Measurements from ENCODE around the gene PPP2R2B. TPM values are rescaled to one million over a fixed set of nuclear protein-coding genes. Genes with fewer than 3 reads are reported as not detected.
A peak's percentile ranks its signal among the peaks of the same experiment; 100 is the strongest.

Gene PPP2R2B
- total RNA-seq, 2 experiments from 2014 or later: 5.3 to 8.7 TPM

GRCh38 chr5:146894753-146895521, 16.4 kb upstream of the PPP2R2B start:
- Mint-ChIP-seq H3K4me1 (peaks cover 11% of the 10 kb centered on the region), H3K27me3 (no peaks in the 10 kb centered on the region), H3K4me3 (no peak overlapping the region), H3K27ac (no peak overlapping the region), H3K36me3 (peaks cover 1% of the 10 kb centered on the region), H3K9me3 (peaks cover 3% of the 10 kb centered on the region)
- no peak for ATAC-seq (ENCODE audit: low read depth)
- no peak for DNase-seq
- POLR2A ChIA-PET: no interaction called here

- no peaks in the 10 kb centered on the region for H3K27me3 Mint-ChIP-seq
- peaks cover 1% of the 10 kb centered on the region for H3K36me3 Mint-ChIP-seq
- POLR2A ChIA-PET: interaction anchor here (1.1 kb wide), 1 partner anchor 16 kb away, joined by 3 read pairs; the partner anchor contains the start of gene PPP2R2B
- DNase-seq (no peak), ATAC-seq (ENCODE audit: low read depth) (no peak)
- H3K4me1 Mint-ChIP-seq: peaks cover 11% of the 10 kb centered on the region
- peaks cover 4% of the 10 kb centered on the region for H3K9me3 Mint-ChIP-seq
- H3K4me3 Mint-ChIP-seq: no peak overlapping the region
- no peak overlapping the region for H3K27ac Mint-ChIP-seq
Measured at GRCh38 chr5:146893991-146894390, 15.4 kb upstream of the PPP2R2B start.

GRCh38 chr5:146892231-146892630, 13.7 kb upstream of the PPP2R2B start:
- no peak for DNase-seq
- no peak for ATAC-seq (ENCODE audit: low read depth)
- Mint-ChIP-seq H3K36me3 (peaks cover 1% of the 10 kb centered on the region), H3K27me3 (peaks cover 3% of the 10 kb centered on the region), H3K4me1 (peaks cover 11% of the 10 kb centered on the region), H3K9me3 (peaks cover 3% of the 10 kb centered on the region), H3K27ac (no peak overlapping the region), H3K4me3 (no peak overlapping the region)
- POLR2A ChIA-PET: no interaction called here

GRCh38 chr5:146891511-146891910, 13.0 kb upstream of the PPP2R2B start:
- peaks cover 3% of the 10 kb centered on the region for H3K27me3 Mint-ChIP-seq
- H3K4me1 Mint-ChIP-seq: peaks cover 11% of the 10 kb centered on the region
- H3K36me3 Mint-ChIP-seq: peaks cover 1% of the 10 kb centered on the region
- no peak overlapping the region for H3K27ac Mint-ChIP-seq
- POLR2A ChIA-PET: no interaction called here
- peaks cover 3% of the 10 kb centered on the region for H3K9me3 Mint-ChIP-seq
- ATAC-seq (ENCODE audit: low read depth) (no peak), DNase-seq (no peak)
- no peak overlapping the region for H3K4me3 Mint-ChIP-seq

GRCh38 chr5:146890731-146891440, 12.3 kb upstream of the PPP2R2B start:
- Mint-ChIP-seq H3K27ac (peak overlapping the region; percentile 6), H3K4me3 (no peak overlapping the region), H3K36me3 (peaks cover 1% of the 10 kb centered on the region), H3K9me3 (peaks cover 3% of the 10 kb centered on the region), H3K4me1 (peaks cover 11% of the 10 kb centered on the region), H3K27me3 (peaks cover 4% of the 10 kb centered on the region)
- DNase-seq: no peak
- POLR2A ChIA-PET: no interaction called here
- no peak for ATAC-seq (ENCODE audit: low read depth)

GRCh38 chr5:146890066-146890465, 11.5 kb upstream of the PPP2R2B start:
- Mint-ChIP-seq H3K9me3 (peaks cover 3% of the 10 kb centered on the region), H3K4me1 (peaks cover 11% of the 10 kb centered on the region), H3K27ac (no peak overlapping the region), H3K27me3 (peaks cover 12% of the 10 kb centered on the region), H3K36me3 (peaks cover 1% of the 10 kb centered on the region), H3K4me3 (no peak overlapping the region)
- POLR2A ChIA-PET: no interaction called here
- ATAC-seq (ENCODE audit: low read depth): no peak
- DNase-seq: no peak

GRCh38 chr5:146889169-146889568, 10.6 kb upstream of the PPP2R2B start:
- no peak overlapping the region for H3K4me3 Mint-ChIP-seq
- H3K36me3 Mint-ChIP-seq: no peaks in the 10 kb centered on the region
- H3K27me3 Mint-ChIP-seq: peaks cover 16% of the 10 kb centered on the region
- DNase-seq (no peak), ATAC-seq (ENCODE audit: low read depth) (no peak)
- no peak overlapping the region for H3K27ac Mint-ChIP-seq
- peaks cover 1% of the 10 kb centered on the region for H3K9me3 Mint-ChIP-seq
- peaks cover 7% of the 10 kb centered on the region for H3K4me1 Mint-ChIP-seq
- POLR2A ChIA-PET: no interaction called here

GRCh38 chr5:146888351-146888978, 9.9 kb upstream of the PPP2R2B start:
- DNase-seq (no peak), ATAC-seq (ENCODE audit: low read depth) (no peak)
- POLR2A ChIA-PET: no interaction called here
- H3K36me3 Mint-ChIP-seq: no peaks in the 10 kb centered on the region
- peaks cover 18% of the 10 kb centered on the region for H3K27me3 Mint-ChIP-seq
- H3K9me3 Mint-ChIP-seq: peaks cover 1% of the 10 kb centered on the region
- peaks cover 7% of the 10 kb centered on the region for H3K4me1 Mint-ChIP-seq
- H3K4me3 Mint-ChIP-seq: no peak overlapping the region
- H3K27ac Mint-ChIP-seq: no peak overlapping the region

- ATAC-seq (ENCODE audit: low read depth): no peak
- Mint-ChIP-seq H3K27ac (no peak overlapping the region), H3K4me3 (no peak overlapping the region), H3K27me3 (peaks cover 31% of the 10 kb centered on the region), H3K9me3 (no peaks in the 10 kb centered on the region), H3K36me3 (no peaks in the 10 kb centered on the region), H3K4me1 (no peaks in the 10 kb centered on the region)
- POLR2A ChIA-PET: no interaction called here
- DNase-seq: no peak
Measured at GRCh38 chr5:146884066-146884626, 5.6 kb upstream of the PPP2R2B start.

- POLR2A ChIA-PET: no interaction called here
- no peak for ATAC-seq (ENCODE audit: low read depth)
- H3K27ac Mint-ChIP-seq: no peak overlapping the region
- no peak for DNase-seq
- H3K4me3 Mint-ChIP-seq: no peak overlapping the region
- no peaks in the 10 kb centered on the region for H3K9me3 Mint-ChIP-seq
- peaks cover 34% of the 10 kb centered on the region for H3K27me3 Mint-ChIP-seq
- peaks cover 3% of the 10 kb centered on the region for H3K4me1 Mint-ChIP-seq
- no peaks in the 10 kb centered on the region for H3K36me3 Mint-ChIP-seq
Measured at GRCh38 chr5:146883511-146883910, 5.0 kb upstream of the PPP2R2B start.

- POLR2A ChIA-PET: no interaction called here
- Mint-ChIP-seq H3K27me3 (peaks cover 35% of the 10 kb centered on the region), H3K4me3 (no peak overlapping the region), H3K36me3 (no peaks in the 10 kb centered on the region), H3K4me1 (peaks cover 10% of the 10 kb centered on the region), H3K9me3 (no peaks in the 10 kb centered on the region), H3K27ac (no peak overlapping the region)
- ATAC-seq (ENCODE audit: low read depth): no peak
- no peak for DNase-seq
Measured at GRCh38 chr5:146880966-146881365, 2.4 kb upstream of the PPP2R2B start.

GRCh38 chr5:146877783-146878475, 628 bp downstream of the PPP2R2B start:
- DNase-seq (peak; percentile 60), ATAC-seq (ENCODE audit: low read depth) (peak; percentile 54)
- Mint-ChIP-seq H3K9me3 (no peaks in the 10 kb centered on the region), H3K4me1 (peaks cover 10% of the 10 kb centered on the region), H3K36me3 (no peaks in the 10 kb centered on the region), H3K4me3 (peak overlapping the region; percentile 91), H3K27ac (peak overlapping the region; percentile 52), H3K27me3 (peaks cover 26% of the 10 kb centered on the region)
- POLR2A ChIA-PET: interaction anchor here (0.8 to 1.3 kb wide), 4 partner anchors 15 to 211 kb away, joined by 3 to 5 read pairs (median 3); no protein-coding TSS in a partner anchor

- Mint-ChIP-seq H3K4me1 (peaks cover 10% of the 10 kb centered on the region), H3K9me3 (no peaks in the 10 kb centered on the region), H3K27ac (no peak overlapping the region), H3K4me3 (peak overlapping the region; percentile 91), H3K36me3 (no peaks in the 10 kb centered on the region), H3K27me3 (peaks cover 23% of the 10 kb centered on the region)
- POLR2A ChIA-PET: interaction anchor here (1.3 kb wide), 1 partner anchor 129 kb away, joined by 3 read pairs; no protein-coding TSS in a partner anchor
- DNase-seq (no peak), ATAC-seq (ENCODE audit: low read depth) (no peak)
Measured at GRCh38 chr5:146877178-146877681, 1.3 kb downstream of the PPP2R2B start.
